ENCODE measurements around the gene WDTC1. TPM values are rescaled to one million over a fixed set of nuclear protein-coding genes. Genes with fewer than 3 reads are reported as not detected.

Gene WDTC1
- total RNA-seq, 1 donor from 2014 or later, result 18.3 TPM

DNA sequence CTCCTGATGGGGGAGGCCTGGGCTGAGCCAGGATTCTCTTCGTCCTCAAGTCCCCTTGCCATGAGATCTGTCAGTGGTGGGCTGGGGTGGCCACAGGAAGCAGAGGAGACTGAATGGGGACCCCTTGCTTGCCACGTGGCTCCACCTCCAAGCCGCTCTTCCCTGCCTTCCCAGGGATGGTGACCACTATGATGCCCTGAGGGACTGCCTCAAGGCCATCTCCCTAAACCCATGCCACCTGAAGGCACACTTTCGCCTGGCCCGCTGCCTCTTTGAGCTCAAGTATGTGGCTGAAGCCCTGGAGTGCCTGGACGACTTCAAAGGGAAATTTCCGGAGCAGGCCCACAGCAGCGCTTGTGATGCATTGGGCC lies 66.6 kb downstream of the WDTC1 start:
- no peak for DNase-seq (ENCODE audit: low read depth, low spot score)

DNA sequence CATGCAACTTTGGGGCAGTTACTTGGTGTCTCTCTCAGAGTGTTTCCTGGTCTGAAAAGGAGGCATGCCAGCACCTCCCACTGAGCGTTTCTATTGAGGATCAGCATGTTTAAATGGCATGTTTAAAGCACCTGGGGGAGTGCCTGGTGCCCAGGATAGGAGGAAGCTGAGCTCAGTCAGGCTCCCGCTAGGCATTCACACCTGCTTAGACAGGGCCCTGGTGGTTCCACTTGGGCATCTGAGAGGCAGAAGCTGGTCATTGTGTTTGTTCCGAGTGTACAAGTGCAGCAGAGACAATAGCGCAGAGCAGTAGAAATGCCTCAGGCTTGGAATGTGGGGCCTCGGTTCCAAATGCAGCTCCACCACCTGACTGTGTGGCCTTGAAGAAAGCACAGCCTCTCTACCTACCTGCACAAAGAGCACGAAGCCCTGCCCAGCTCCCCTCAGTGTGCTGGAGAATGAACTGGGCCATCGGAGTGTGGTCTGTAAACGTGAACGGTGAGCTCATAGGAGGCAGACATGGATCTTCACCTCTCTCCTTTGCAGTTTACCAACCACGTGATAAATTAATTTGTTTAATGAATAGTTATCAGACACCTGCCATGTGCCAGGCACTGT lies 67.3 kb downstream of the WDTC1 start:
- no peak for DNase-seq (ENCODE audit: low read depth, low spot score)

DNA sequence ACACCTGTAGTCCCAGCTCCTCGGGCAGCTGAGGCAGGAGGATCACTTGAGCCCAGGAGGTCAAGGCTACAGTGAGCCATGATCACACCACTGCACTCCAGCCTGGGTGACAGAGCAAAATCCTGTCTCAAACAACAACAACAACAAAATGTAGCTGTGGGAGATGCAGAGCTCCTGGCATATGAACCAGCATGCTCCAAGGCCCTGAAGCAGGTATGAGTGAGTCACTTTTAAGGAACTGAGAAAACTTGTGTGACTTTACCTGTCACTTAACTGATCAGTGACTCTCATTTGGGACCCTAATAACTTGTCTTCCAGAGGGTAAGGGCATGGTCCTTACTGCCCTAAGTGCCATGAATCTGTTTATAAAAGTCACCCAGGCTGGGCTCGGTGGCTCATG lies 68.2 kb downstream of the WDTC1 start:
- DNase-seq (ENCODE audit: low read depth, low spot score), result no peak

DNA sequence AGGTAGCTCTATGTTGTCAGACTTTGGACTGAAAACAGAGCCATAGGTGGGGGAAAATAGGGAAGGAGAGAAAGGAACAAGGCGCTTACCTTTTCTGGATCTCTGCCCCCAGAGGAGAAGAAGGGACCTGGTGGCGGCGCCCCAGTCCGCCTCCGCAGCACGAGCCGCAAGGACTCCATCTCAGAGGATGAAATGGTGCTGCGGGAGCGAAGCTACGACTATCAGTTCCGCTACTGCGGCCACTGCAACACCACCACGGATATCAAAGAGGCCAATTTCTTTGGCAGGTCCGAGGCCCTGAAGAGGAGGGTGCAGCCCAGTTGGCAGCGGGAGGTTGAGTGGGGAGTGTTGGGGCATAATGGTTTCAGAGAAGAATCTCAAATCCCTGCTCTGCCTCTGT lies 69.1 kb downstream of the WDTC1 start:
- no peak for DNase-seq (ENCODE audit: low read depth, low spot score)

DNA sequence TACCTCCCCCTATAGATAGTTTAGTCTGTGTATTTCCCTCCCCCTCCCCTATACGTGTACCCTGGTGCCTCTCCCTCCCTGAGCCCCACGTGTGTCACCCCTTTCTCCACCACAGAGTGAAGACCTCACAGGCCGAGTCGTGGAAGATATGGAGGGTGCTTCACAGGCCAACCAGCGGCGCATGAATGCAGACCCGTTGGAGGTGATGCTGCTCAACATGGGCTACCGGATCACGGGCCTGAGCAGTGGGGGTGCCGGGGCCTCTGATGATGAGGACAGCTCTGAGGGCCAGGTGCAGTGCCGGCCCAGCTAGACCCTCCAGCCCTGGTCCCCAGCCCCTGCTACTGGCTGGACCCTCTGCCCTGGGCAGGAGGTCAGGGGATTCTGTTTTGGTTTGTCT lies 71.6 kb downstream of the WDTC1 start:
- no peak for DNase-seq (ENCODE audit: low read depth, low spot score)

DNA sequence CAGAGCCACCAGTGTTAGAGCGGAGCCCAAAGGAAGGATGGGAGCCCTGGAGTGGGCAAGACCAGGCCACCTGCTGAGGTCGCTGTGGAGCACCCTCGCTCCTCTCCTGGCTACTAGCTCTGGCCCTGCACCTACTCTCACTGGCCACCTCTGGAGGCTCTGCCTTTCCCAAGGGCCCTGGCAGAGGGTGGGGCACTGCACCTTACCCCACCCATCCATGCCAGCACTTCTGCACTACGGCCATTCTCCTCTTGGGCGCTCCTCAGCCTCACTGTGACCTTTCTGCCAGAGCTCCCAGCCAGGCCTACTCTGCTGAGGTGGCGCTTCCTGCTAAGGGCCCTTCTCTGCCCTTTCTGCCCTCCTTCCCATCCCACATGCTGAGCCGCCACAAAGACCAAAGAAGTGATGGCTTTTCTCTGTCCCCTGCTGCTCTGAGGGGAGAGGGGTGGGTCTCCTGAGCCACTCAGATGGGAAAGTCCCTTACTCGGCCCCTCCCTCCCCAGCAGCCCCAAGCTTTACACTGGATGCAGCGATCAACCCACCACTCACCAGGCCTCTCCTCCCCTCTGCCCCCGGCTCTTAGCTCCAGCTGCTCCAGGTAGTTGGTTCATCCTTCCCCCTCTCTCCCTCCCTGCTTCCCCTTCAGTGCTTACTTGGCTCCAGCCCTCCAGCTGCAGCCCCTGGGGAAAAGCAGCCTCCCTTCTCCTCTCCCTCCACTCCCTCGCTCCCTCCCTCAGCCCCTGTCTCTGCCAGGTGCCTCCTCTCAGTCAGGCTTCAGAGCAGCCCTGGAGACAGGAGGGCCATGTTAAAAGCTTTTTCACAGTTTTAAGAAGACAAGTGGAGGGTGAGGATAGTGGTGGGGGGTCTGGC lies 72.7 kb downstream of the WDTC1 start:
- DNase-seq (ENCODE audit: low read depth, low spot score), result no peak

DNA sequence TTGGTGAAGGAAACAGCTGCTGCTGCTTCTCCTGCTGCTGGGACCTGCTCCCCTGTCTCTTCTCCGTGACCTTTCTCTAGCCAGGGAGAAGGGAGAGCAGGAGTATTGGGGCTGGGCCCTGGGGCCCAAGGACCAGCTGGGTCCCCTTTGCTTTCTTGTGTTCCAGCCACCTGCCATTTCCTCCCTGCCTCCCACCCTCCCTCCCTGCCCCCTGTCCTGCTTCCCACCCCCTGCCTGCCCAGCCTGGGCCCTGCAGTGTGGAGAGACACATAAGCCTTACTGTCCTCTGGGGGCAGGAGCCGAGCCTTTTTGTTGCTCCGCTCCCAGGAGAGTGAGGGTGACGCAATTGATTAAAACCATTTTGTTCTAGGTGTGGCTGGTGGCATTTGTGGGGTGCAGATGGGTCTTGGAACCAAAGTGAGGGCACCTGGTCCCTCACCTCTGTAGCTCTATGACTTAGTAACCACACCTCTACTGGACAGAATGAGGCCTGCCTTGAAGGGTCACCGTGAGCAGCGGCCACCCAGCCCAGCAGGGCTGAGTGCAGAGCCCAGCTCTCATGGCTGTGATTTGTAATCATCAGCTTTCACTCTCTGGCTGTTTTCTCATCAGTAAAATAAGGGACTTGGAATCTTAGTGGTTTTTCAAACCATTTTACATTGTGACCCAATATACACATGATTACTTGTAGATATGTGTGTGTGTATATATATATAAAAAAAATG lies 73.6 kb downstream of the WDTC1 start:
- DNase-seq (ENCODE audit: low read depth, low spot score), result no peak

DNA sequence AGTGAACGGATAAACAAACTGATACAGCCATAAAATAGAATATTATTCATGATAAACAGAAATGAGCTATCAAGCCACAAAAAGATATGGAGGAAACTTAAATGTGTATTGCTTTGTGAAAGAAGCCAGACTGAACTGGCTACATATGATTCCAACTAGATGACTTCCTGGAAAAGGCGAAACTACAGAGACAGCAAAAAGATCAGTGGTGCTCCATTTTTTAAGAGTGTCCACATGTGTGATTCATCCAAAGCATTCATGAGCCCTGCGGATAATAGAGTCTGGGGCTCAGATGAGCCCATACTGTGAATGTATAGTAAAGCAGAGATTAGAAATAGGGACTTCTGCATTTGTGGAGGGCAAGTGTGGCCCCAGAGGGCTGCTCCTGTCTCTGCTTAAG lies 79.7 kb downstream of the WDTC1 start:
- no peak for DNase-seq (ENCODE audit: low read depth, low spot score)

DNA sequence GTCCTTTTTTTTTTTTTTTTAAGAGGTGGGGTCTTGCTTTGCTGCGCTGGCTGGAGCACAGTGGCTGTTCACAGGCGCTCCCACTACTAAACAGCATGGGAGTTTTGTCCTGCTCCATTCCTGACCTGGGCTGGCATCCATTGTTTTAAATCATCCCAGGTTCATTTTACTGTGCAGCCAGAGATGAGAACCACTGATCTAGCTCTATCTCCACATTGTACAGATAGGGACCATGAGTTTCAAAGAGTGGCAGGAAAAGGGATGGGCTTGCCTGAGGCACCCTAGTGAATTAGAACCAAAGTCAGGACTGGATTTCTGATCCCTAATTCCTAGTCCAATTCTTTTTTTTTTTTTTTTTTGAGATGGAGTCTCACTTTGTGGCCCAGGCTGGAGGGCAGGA lies 80.3 kb downstream of the WDTC1 start:
- no peak for DNase-seq (ENCODE audit: low read depth, low spot score)

DNA sequence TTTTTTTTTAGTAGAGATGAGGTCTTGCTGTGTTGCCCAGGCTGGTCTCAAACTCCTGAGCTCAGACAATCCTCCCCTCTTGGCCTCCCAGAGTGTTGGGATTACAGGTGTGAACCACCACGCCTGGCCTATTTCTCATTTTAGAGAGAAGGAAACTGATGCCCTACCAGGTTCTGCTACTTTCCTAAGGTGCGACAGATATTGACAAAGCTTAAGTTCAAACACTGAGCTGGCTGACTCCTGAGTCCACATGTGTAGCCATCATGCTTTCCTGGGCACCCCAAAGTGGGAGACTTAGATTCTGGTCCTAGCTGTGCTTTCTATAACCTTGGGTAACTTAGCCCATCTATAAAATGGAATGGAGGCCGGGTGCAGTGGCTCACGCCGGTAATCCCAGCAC lies 82.4 kb downstream of the WDTC1 start:
- no peak for DNase-seq (ENCODE audit: low read depth, low spot score)

DNA sequence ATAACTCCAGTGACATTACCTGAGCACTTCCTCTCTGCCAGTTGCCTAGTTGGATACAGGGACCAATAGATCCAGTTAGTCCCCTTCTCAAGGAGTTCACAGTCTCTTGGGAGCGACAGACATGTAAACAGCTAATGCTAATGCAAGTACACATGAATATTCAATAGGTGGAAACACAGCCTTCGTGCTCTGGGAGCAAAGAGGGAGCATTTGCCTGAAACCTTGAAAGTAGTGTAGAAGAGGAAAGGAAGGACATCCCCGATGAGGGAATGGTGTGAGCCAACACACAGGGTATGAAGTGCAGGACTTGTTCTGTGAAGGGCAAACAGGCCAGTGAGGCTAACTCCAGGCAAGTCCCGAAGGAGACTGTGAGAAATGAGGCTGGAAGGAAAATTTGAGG lies 83.7 kb downstream of the WDTC1 start:
- DNase-seq (ENCODE audit: low read depth, low spot score), result no peak

DNA sequence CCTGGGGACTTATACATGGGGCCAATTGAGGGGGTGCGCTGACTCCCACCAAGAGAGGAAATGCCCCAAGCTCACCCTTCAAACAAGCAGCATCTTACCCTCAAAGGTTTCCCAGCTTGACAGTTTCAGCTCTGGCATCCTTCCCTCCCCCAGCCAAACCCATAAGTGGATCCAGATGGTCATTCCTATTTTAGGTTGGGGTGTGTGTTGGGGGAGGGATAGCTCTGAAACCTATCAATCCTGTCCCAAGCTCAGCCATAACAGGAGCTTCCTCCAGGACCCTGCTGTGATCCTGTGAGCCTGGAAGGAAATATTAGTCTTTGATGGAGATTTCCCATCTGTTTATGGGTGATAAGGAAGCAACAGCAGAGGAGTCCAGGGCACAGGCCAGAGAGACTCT lies 84.2 kb downstream of the WDTC1 start:
- no peak for DNase-seq (ENCODE audit: low read depth, low spot score)

DNA sequence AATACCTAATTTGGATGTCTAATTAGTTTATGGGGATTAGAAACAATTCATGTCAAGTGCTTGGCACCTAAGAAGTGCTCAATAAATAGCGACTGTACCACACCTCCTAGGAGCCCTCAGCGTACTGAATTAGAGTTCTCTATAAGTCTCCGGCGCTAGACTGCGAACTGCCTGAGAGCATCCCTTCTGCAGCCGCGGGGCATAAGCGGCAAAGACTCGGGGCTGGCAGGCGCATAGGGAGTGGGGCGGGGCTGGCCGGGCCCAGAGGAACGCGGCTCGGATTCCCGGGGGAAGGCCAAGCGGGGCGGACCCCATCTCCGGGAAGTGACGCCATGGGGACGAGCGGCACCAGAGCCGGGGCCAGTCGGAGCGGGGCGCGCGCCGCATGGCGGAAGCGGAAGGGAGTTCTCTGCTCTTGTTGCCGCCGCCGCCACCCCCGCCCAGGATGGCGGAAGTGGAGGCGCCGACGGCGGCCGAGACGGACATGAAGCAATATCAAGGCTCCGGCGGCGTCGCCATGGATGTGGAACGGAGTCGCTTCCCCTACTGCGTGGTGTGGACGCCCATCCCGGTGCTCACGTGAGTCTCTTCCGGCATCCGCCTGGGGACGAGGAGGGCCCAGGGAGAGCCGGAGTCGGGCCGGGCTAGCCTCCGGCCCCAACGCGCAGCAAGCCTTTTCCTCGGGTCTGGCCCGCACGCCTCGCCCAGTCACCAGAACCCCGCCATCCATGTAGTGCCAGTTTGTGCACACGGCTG lies 87.6 kb downstream of the WDTC1 start, which contains the start of gene TMEM222:
Gene TMEM222, plus strand, starts transcription at position 351 of the 756 bp plus-strand sequence. Its CDS starts 35 bp downstream, at position 386.
- DNase-seq (ENCODE audit: low read depth, low spot score), result peak; percentile 89

DNA sequence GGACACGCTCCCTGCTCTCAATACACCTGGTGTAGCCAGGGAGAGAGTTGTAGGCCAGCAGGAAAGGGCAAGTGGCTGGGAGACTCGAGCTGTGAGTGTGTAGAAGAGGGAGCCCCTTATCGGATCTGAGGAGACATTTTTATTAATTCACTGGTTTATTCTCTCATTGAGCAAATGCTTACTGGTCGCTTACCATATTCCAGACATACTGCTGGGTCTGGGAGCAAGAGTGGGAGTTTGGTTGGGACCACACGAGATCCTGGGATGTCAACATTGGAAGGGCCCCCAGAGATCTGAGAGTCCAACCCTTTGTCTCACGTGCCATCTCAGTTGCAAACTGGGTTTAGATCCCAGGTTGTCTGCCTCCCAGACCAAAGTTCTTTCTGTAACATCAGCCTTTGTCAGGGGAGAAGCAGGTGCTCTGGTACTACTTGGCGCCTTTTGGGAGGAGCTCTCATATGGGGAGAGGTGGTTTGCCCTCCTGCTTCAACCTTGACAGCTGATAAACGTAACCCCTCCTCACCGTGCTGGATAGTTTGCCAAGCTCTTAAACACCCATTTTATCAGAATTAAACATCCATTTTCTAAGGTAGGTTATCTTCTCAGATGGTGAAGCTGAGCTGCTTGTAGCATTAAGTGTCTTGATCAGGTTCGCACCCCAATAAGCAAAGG lies 88.3 kb downstream of the WDTC1 start:
- no peak for DNase-seq (ENCODE audit: low read depth, low spot score)

DNA sequence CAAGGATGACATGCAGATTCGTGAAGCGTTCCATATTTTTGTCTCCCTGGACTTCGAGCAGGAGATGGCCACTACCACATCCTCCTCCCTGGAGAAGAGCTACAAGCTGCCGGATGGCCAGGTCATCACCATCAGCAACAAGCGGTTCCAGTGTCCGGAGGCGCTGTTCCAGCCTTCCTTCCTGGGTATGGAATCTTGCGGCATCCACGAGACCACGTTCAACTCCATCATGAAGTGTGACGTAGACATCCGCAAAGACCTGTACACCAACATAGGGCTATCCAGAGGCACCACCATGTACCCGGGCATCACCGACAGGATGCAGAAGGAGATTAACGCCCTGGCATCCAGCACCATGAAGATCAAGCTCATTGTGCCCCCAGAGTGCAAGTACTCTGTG lies 90.9 kb downstream of the WDTC1 start:
- DNase-seq (ENCODE audit: low read depth, low spot score), result no peak

DNA sequence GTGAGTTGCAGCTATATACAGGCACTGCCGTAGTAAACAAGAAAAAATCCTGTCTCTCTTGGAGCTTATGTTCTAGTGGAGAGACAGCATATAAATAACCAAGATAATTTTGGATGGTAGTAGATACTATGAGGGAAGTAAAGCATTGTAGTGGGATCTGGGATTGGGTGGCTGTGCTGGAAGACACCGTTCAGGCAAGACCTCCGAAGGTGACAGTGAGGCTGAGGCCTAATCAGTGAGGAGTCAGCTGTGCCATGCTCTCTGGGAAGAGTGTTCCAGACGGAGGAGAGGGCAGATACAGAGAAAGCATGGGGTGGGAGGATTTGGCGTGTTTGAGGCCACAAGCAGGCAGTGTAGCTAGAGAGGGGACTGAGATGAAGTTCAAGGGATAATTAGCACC lies 93.5 kb downstream of the WDTC1 start:
- DNase-seq (ENCODE audit: low read depth, low spot score), result no peak

DNA sequence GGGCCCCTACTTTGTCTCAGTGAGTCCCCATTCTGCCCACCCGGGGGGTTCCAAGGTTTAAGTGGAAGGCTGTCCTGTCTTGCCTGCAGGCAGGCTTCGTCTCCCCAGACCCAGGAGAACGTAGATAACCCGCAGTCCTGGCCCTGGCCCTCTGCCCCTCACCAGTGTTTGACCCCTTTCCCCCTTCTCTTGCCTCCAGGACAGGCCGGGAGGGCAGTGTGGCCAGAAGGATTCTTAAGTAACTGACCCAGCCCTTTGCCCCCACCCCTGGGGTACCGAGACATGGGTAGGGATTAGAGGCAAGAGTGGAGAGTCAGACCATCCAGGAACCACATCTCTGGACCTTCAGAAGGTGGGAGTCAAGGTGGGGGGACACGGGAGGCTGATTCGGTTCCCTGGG lies 96.4 kb downstream of the WDTC1 start:
- DNase-seq (ENCODE audit: low read depth, low spot score), result no peak

DNA sequence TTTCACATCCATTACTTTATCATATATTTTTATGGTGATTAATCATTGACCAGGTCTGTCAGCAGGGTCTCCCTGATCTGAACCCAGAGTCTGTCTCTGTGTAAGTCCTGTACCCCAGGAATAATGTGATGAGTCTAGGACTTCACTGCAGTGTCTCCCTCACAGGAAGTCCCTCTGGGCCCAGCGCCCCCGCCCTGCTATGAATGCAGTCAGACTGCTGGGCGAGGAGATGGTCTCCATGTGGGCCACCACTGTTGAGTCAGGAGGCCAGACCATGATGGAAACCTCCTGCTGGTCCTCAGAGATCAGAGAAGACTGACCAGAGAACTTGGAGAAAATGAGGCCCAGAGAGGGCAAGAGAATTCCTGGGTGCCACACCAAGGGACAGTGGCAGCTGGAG lies 97.0 kb downstream of the WDTC1 start:
- no peak for DNase-seq (ENCODE audit: low read depth, low spot score)

DNA sequence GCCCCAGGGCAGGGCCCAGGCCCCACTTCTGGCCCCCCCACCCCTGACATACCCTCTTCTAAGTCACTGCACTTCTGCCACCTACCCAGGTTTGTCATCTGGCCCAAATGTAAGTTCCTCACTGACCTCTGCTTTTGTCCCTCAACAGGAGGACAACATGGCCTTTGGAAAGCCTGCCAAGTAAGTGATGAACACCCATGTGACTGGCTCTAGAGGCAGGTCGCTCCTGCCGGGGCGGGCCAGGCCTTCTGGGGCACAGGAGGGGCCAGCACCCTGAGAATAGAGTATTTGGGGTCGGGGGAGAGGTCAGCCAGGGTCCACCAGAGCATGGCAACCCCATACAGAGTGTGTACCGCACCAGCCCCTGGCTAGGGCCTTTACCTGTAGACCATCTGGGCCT lies 97.5 kb downstream of the WDTC1 start:
- no peak for DNase-seq (ENCODE audit: low read depth, low spot score)

DNA sequence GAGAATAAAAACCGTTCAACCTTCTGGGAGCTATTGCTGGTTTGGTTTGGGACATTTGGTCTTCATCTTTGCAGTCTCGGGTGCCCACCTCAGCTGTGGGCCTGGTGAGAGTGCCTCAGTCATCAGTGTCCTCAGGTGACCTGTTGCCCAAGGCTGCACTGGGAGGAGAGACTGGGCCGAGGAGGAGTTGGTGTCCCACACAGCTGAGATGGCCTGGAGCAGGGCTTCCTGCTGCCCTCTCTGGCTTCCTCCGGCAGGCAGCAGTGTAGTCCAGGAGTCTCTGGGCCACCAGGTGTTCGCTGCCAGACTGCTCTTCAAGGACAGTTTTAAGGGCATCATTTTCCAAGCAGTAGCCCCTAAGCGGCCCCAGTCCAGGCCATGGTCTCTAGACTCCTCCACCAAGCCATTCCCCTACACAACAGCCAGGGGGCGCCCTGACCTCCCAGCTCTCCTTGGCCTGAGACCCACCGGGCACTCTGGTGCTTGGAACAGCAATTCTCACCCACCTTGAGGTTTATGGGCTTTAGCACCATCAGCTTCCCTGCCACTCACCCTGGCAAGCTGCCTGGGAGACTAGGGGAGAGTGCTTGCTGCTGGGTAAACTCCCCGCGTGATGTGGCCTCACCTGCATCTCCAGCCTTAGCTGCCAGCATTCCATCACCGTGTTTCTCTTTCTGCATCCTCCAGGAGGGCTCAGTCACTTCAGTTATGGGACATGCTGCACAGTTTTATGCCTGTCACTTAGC lies 98.3 kb downstream of the WDTC1 start:
- DNase-seq (ENCODE audit: low read depth, low spot score), result no peak
